Stomach (tissue), 9 donors: ENCODE results near the gene COX5B. TPM values are rescaled to one million over a fixed set of nuclear protein-coding genes. Genes with fewer than 3 reads are reported as not detected.
"Not testable (repeated sequence)": the region's sequence is repeated elsewhere in the genome, so short reads cannot be mapped to it uniquely, and the experiment has no call there.

Source experiments
- DNase-seq, 2 donors: peaks; one replicate each; pipeline versions ENCODE4 v3.0.0 to v3.0.0-alpha.2; 2013 to 2019
- H3K27ac ChIP-seq, 5 donors: fragments of 200-600 bp in 4 of 5; sonication (generic) in 4 of 5; one replicate each; pipeline ENCODE4 v1.5.1; 2013 to 2019; ENCODE audit warnings: mild to moderate bottlenecking in 1 of 5, moderate library complexity in 1 of 5
- H3K27me3 ChIP-seq, 3 donors: fragments of 200-600 bp; sonication (generic); one replicate each; pipeline ENCODE4 v1.5.1; 2017 to 2019; ENCODE audit warnings: mixed run types in 1 of 3
- H3K36me3 ChIP-seq, 4 donors: fragments of 200-600 bp; sonication (generic); 1 replicate in 3 of 4; 2 replicates in 1 of 4; pipeline ENCODE4 v1.5.1; 2016 to 2019
- H3K4me1 ChIP-seq, 4 donors: fragments of 200-600 bp; sonication (generic); one replicate each; pipeline ENCODE4 v1.5.1; 2016 to 2019
- H3K4me3 ChIP-seq, 4 donors: fragments of 200-600 bp; sonication (generic) in 3 of 4; one replicate each; pipeline ENCODE4 v1.5.1; 2016 to 2019; ENCODE audit warnings: mild to moderate bottlenecking in 1 of 4
- H3K9me3 ChIP-seq, 4 donors: fragments of 200-600 bp; sonication (generic); one replicate each; pipeline ENCODE4 v1.5.1; 2016 to 2019
- CTCF ChIP-seq, 7 experiments: fragments of 450-650 bp in 4 of 7; fragments of 200-600 bp in 3 of 7; sonication (generic) in 3 of 7; IDR thresholded peaks; one replicate each; pipeline ENCODE4 v1.5.1; 2016 to 2019; ENCODE audit warnings: antibody characterized with exemption in 7 of 7, control low read depth in 2 of 7, mild to moderate bottlenecking in 1 of 7
- EP300 ChIP-seq: sonication (generic); formaldehyde crosslinking; IDR thresholded peaks from one replicate; pipeline ENCODE4 v1.6.1; 2017; ENCODE audit warnings: antibody characterized with exemption
- POLR2A ChIP-seq, 4 donors: fragments of 450-650 bp; IDR thresholded peaks; one replicate each; pipeline ENCODE4 v1.6.1; 2016; ENCODE audit warnings: antibody characterized with exemption in 4 of 4, control low read depth in 2 of 4, mild to moderate bottlenecking in 1 of 4, moderate library complexity in 1 of 4
- POLR2AphosphoS5 ChIP-seq, 3 donors: sonication (generic); formaldehyde crosslinking; IDR thresholded peaks; one replicate each; pipeline ENCODE4 v1.6.1; 2016; ENCODE audit warnings: antibody characterized with exemption in 3 of 3
- WGBS, 5 donors: extraction: QIAGEN DNeasy Blood & Tissue Kit in 3 of 5; methylation state at CpG; one replicate each; pipeline versions ENCODE4 v1.1.5 to v1.1.7; 2013 to 2018; 5-methylcytosine and 5-hydroxymethylcytosine counted together
- intact Hi-C: fragments of 100-400 bp; cut with DNase I; formaldehyde crosslinking; loops from one replicate; pipeline ENCODE4 v1.15.1; 2023; ENCODE audit warnings: low total_unique reads
- polyA plus RNA-seq, 3 donors: library from polyadenylated mRNA; stranded (reverse); fragments of 200-250 nt; gene quantifications; one replicate each; pipeline ENCODE4 v1.2.3, GENCODE V29; 2013
- total RNA-seq, 5 donors: library from RNA; depleted of rRNA; stranded (reverse); fragments of >200 nt; gene quantifications; one replicate each; pipeline versions ENCODE4 v1.1.0 to v1.2.3, GENCODE V29; 2014 to 2016
- donor health status: healthy with polysubstance abuse.
- donor health status: Bipolar disorder and iron deficiency.
- donor health status: healthy.

COX5B gene
- total and polyA plus RNA-seq, 8 donors, result 370 to 935 (median 571) TPM

DNA sequence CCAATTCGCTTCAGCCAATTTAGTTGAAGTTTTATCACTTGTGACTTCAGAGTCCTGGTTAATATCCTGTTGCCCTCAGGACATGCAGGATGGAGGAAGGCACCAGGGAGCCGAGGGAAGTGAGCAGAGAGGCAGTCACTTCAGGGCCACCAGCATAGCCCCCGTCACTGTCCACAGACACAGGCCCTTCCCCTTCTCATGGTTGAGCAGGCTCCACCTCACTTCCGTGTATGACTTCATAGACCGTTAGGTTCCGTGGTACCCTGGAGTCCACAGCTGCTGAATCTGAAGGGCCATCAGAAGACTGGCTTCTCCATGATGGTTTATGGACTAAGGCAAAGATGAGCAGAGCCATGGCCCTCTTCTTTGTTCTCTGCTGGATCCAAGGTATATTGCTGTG lies 23.6 kb downstream of the COX5B start, which contains the start of gene C2orf92:
Gene C2orf92 (plus strand): TSS at position 266 of the 400 bp plus-strand sequence. CDS start 76 bp downstream, at position 342.
- TF ChIP-seq POLR2A (IDR thresholded peaks at IDR 0.05) (no peak), EP300 (no peak), CTCF (IDR thresholded peaks at IDR 0.05) (no peak), POLR2AphosphoS5 (IDR thresholded peaks at IDR 0.05) (no peak)
- Histone ChIP-seq H3K9me3 (no peaks in the 10 kb centered on the region), H3K27me3 (no peaks in the 10 kb centered on the region), H3K36me3 (peaks cover 0 to 6% (median 2%) of the 10 kb centered on the region in 4 donors), H3K4me3 (no peak within 1 kb of the TSS), H3K27ac (no peak within 1 kb of the TSS), H3K4me1 (peaks cover 0 to 7% (median 3%) of the 10 kb centered on the region in 4 donors)
- intact Hi-C loops, result no loop called here
- WGBS, 5 donors, result 86 to 94% (median 89%) methylated on average over 6 of the region's 6 CpGs
- no peak for DNase-seq

GRCh38 chr2:97670471-97670870 lies 24.6 kb downstream of the COX5B start:
- Histone ChIP-seq H3K27me3 (no peaks in the 10 kb centered on the region), H3K36me3 (peaks cover 0 to 6% (median 2%) of the 10 kb centered on the region in 4 donors), H3K4me3 (no peak overlapping the region), H3K27ac (no peak overlapping the region), H3K4me1 (no peaks in the 10 kb centered on the region), H3K9me3 (no peaks in the 10 kb centered on the region)
- WGBS, 5 donors, result 92 to 100% (median 100%) methylated on average over 1 of the region's 1 CpG
- intact Hi-C loops, result no loop called here
- DNase-seq, result no peak
- no peak for TF ChIP-seq POLR2A (IDR thresholded peaks at IDR 0.05)
- no peak for TF ChIP-seq EP300
- TF ChIP-seq POLR2AphosphoS5 (IDR thresholded peaks at IDR 0.05), result no peak
- TF ChIP-seq CTCF (IDR thresholded peaks at IDR 0.05), result no peak

- H3K4me3 ChIP-seq, result no peak overlapping the region
- H3K27me3 ChIP-seq, result no peaks in the 10 kb centered on the region
- 94 to 97% (median 95%) methylated on average over 7 of the region's 7 CpGs for WGBS, 5 donors
- H3K4me1 ChIP-seq, result no peaks in the 10 kb centered on the region
- H3K27ac ChIP-seq, result no peak overlapping the region
- H3K36me3 ChIP-seq, result peaks cover 0 to 6% (median 2%) of the 10 kb centered on the region in 4 donors
- intact Hi-C loops, result no loop called here
- DNase-seq, result no peak
- no peak for TF ChIP-seq POLR2A (IDR thresholded peaks at IDR 0.05)
- no peak for TF ChIP-seq EP300
- TF ChIP-seq CTCF (IDR thresholded peaks at IDR 0.05), result no peak
- no peak for TF ChIP-seq POLR2AphosphoS5 (IDR thresholded peaks at IDR 0.05)
- no peaks in the 10 kb centered on the region for H3K9me3 ChIP-seq
These were observed 25.7 kb downstream of the COX5B start for GRCh38 chr2:97671526-97671925.

DNA sequence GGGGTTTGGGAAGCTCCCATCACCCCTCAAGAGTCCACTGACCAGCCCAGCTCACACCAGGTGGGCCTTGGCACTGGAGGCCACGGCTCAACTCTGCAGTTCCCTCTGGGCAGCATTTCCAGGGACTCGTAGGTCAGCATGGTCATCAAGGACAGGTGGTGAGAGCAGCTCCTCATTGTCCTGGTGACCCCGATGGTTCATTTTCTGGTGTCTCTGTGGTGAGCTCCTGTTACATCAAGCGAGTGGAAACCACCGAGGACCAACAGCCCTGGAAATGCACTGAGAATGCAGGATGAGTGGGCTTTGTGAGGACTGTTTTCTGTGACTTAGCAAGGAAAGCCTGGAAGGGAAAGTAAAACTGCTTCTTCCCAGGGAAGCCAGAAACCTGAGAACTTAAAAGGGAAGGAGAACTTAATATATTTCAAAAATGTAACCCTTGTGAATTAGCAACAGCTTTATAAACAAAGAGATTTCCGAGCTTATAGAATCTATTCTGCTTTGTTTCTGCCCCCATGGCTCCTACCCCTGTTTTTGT lies 26.8 kb downstream of the COX5B start:
- H3K4me1 ChIP-seq, H3K4me3 ChIP-seq, DNase-seq, H3K9me3 ChIP-seq, H3K27ac ChIP-seq, H3K36me3 ChIP-seq, intact Hi-C loops, H3K27me3 ChIP-seq: not testable (repeated sequence)
- WGBS, 5 donors, result 87 to 93% (median 92%) methylated on average over 3 to 6 of the region's 6 CpGs

DNA sequence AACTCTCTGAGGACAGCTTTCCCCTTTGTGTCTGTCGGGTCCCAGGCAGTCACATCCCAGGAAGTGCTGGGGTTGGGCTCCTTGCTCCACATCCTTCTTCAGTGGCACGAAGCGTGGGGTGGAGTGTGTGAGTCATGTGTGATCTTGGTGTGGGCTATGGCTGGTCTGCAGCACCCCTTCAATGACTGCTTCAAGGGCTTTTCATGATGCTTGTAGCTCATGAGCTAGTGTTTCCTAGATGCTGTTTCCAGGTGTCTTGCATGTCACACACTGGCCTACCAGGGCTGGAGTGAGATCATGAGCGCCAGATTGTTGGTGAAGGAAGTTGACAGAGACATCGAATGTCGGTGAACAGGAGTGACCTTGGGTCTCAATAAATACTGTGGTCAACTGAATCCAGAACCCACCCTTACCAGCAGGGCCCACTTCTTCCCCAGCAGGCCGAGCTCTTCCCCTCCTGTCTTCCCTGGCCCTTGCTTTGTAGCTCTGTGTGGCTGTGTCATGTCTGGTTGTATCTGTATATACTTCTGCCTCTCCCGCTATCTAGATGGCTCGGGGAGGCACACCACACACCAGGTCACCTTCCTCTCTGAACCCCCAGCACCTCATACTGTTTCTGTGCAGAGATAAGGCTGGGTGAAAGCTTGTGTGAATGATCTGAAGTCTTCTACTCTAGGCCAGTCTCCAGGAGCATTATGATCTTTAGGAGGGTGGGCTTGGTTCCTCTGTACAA lies 27.5 kb downstream of the COX5B start:
- intact Hi-C loops, result no loop called here
- Histone ChIP-seq H3K36me3 (peaks cover 0 to 5% (median 2%) of the 10 kb centered on the region in 4 donors), H3K9me3 (no peaks in the 10 kb centered on the region), H3K4me3 (no peak overlapping the region), H3K27me3 (no peaks in the 10 kb centered on the region), H3K4me1 (no peaks in the 10 kb centered on the region), H3K27ac (no peak overlapping the region)
- TF ChIP-seq POLR2AphosphoS5 (IDR thresholded peaks at IDR 0.05), result no peak
- TF ChIP-seq POLR2A (IDR thresholded peaks at IDR 0.05), result no peak
- no peak for TF ChIP-seq EP300
- DNase-seq, result no peak
- 77 to 85% (median 80%) methylated on average over 9 of the region's 9 CpGs for WGBS, 5 donors
